Measurements from ENCODE around the gene OR2G2. TPM values are rescaled to one million over a fixed set of nuclear protein-coding genes. Genes with fewer than 3 reads are reported as not detected.

OR2G2 gene, protein sequence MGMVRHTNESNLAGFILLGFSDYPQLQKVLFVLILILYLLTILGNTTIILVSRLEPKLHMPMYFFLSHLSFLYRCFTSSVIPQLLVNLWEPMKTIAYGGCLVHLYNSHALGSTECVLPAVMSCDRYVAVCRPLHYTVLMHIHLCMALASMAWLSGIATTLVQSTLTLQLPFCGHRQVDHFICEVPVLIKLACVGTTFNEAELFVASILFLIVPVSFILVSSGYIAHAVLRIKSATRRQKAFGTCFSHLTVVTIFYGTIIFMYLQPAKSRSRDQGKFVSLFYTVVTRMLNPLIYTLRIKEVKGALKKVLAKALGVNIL
- not detected for total RNA-seq
- long read RNA-seq, donor 1 = 0 reads
- long read RNA-seq, donor 2 = 0 reads

DNA sequence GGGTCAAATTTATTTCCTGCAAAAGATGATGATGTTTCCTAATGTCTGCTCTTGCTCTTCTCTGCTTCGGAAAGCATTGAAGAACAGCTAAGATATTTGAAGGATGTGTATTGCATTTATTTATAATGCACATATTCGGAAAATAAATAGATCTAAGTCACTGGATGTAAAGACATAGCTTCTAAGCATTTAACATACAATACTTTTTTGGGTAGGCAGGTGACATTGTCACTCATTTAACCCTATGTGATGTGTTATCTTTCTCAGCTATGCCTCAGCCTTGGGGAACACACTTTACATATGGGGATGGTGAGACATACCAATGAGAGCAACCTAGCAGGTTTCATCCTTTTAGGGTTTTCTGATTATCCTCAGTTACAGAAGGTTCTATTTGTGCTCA is at the start of gene OR2G2:
TSS of gene OR2G2 (plus strand) at position 301 of the 400 bp plus-strand sequence. CDS start at position 301, 0 bp downstream.
- DNase-seq (ENCODE audit: low spot score) = no peak
- intact Hi-C loops (cut with DNase I) = no loop called here

DNA sequence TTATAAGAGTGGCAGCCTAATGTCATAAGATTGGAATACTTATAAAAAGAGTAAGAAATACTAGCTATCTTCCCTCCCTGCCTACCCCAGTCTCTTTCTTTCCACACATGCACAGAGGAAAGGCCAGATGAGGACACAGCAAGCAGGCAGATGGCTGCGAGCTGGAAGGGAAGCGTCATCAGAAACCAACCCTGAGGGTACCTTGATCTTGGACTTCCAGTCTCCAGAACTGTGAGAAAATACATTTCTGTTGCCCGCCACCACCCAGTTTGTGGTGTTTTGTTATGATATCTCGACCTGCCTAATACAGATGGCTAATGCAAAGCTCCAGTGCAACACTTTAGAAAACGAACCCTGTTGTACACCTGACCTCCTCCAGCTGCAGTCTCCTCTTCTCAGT is 49.6 kb upstream of the OR2G2 start:
- no peak for DNase-seq (ENCODE audit: low spot score)
- intact Hi-C loops (cut with DNase I) = no loop called here

DNA sequence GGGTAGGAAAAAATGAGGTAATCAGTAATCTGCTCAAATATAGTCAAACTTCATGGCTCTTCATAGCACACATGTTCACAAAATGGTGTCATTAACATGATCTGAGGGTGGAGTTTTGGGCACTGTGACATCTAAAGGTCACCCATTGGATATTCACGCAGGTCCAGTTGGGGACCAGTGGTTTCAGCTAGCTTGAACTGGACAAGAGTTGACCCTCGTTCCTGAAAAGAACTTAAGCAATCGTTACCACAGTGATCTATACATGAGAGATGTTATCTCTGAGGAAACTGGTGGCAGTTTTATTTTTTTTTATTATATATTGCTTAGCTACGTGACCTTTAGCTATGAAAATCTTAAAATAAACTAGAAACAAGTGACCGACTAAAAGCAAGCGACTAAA is 48.9 kb upstream of the OR2G2 start:
- intact Hi-C loops (cut with DNase I) = no loop called here
- no peak for DNase-seq (ENCODE audit: low spot score)

DNA sequence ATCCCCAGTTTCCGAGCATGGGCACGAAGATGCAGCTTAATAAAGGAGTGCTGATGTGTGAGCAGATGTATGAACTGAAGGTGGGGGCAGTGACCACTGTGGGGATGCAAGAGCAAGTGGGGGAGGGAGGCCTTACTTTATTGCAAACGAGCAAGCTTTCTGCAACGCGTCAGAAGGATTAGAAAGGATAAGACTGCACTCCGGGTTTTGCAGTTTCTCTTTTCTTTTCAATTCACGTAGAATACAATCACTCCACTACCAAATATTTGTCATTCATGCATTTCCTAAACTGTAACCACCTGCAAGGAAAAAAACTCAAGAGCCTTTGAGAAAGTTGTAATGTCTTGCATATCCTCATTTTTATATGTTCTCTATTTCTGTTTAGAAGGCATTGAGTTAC is 47.6 kb upstream of the OR2G2 start:
- intact Hi-C loops (cut with DNase I) = no loop called here
- no peak for DNase-seq (ENCODE audit: low spot score)

DNA sequence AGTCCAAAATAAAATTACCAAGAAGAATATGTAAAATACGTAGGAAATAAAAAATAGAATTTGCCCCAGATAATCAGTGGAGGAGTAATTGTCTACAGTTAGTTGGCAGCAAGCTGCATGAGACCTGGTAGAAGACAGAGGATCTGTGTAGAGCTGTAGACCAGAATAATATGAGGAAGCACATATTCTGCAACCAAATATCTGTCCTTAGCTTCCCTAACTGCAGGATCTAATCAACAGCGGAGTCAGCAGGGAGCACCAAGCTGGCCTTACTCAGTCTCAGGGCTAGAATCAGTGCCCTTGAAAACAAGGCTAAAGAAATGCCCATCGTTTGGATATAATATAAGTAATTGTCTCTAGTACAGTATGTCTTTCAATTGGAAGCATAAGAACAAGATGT is 45.3 kb upstream of the OR2G2 start:
- intact Hi-C loops (cut with DNase I) = no loop called here
- no peak for DNase-seq (ENCODE audit: low spot score)

DNA sequence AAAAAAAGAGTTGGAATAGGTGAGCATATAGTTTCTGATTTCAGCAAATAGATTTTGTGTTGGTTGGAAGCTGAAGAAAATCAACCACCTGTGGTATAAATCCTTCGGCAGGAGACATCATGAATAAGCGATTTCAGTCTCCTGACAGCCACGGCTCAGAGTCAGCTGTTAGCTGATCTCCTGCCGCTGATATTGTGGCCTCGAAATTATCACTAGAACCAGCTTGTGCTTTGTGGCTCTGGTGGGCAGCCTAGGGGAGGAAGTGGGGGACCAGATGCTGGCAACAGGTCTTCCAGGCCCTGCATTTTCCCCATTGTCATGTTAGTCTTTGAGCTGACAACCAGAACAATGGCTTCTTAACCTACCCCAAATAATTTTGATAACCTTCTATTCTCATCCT is 40.1 kb upstream of the OR2G2 start:
- intact Hi-C loops (cut with DNase I) = no loop called here

DNA sequence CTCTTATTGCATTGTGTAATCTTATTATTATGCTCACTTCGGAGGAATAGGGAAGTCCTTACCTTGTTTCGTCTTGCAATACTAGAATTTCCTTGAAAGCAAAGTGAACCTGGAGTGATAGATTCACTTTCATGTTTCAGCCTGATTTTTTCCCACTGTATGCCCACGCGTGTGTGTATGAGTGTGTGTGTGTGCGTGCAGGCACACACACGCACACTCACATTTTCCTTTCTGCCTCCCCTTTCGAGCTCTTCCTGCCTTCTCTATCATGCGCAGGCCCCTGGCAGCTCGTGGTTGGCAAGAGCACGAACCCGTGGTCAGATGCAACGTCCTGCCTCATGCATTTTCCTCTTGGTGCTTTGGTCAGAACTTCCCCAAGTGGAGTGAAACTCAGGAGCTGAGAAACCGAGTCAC is 39.4 kb upstream of the OR2G2 start, which contains the start of gene GCSAML:
TSS of gene GCSAML (plus strand) at position 366 of the 414 bp plus-strand sequence. CDS start 58 bp downstream, outside the sequence.
- intact Hi-C loops (cut with DNase I) = no loop called here
- no peak for DNase-seq (ENCODE audit: low spot score)

More for the DNA sequence above, 40.1 kb upstream of the OR2G2 start:
- DNase-seq (ENCODE audit: low spot score) = no peak

DNA sequence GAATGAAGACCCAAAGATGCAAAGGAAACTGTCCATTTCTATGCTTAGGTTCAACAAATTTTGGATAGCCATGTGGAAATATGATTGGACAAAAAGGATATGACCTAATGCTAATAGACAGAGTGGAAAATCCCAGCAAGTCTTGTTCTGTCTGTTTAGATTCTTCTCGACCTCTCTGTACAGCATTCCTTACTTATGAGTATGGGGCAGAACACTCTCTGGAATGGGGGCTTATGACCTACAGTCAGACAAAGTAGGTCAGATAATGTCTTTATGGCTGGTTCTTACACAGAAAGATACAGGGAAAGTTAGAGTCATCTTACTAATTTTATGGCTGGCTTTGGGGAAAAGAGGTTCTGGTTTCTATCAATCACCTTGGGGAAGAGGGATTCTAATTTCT is 36.4 kb upstream of the OR2G2 start:
- intact Hi-C loops (cut with DNase I) = no loop called here
- DNase-seq (ENCODE audit: low spot score) = no peak

DNA sequence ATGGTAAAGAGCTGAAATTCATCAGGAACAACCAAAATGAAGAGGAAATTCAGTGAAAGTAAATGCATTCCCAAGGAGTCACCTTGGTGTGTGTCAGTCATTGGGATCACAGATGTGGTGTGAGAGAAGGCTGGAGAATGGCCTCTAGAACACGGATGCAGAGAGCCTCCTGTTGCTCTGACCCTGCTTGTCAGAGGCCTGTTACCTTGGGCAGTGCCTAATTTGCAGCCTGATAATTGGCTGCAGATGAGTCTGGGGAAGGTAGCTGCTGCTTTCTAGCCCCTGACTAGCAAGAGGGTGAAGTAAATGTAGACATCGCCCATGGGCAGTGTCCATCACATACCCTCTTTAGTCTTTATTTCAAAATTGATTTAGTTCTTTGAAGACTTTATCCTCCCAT is 35.9 kb upstream of the OR2G2 start:
- no peak for DNase-seq (ENCODE audit: low spot score)
- intact Hi-C loops (cut with DNase I) = no loop called here

DNA sequence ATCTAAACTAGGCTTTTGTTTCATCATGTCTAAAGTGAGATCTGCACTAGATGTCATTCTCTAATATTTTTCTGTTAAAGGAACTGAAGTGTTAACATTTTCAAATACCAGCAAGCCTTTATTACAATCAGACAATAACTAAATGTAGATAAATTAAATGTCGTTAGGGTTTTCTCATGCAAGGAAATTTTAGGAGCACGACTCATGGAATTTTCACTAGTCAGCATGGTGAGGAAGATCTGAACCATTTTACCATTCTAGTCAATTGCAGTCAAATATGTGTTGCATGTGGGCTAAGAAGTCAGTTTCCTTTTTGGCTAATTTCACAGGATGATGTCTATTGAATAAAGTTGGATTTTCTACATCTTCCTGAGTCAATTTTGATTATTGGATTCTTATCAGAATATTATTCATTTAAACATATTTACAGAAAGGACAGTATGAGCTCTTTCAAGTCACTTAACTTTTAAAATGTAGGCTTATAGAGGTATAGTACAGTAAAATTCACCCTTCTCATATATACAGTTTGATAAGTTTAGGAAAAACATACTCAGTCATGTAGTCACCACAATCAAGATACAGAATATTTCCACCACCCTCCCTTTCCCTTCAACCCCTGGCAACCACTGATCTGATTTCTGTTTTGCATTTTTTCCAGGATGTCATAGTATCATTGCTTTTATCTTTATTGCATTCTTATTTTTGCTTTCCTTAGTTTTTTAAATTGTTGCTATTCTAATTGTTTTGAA is 30.1 kb upstream of the OR2G2 start:
- intact Hi-C loops (cut with DNase I) = no loop called here

DNA sequence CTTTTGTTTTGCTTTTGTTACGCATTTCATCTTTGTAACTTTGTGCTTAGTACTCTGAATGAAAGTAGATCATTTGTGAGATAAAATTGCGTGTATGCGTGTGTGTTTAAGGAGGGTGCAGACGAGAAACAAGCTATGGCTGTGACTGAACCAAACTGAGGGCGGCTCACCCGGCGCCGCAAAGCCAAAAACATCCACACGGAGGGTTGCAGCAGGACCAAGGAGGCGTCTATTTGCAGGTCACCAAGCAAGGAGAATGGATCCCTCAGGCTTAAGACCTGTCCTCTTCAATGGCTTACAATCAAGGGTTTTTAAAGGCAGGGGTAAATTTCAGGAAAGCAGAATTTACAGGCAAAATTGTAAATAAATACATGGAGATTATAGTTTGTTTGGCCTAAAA is 26.4 kb upstream of the OR2G2 start:
- no peak for DNase-seq (ENCODE audit: low spot score)
- intact Hi-C loops (cut with DNase I) = no loop called here

More for the DNA sequence above, 30.1 kb upstream of the OR2G2 start:
- DNase-seq (ENCODE audit: low spot score) = no peak

DNA sequence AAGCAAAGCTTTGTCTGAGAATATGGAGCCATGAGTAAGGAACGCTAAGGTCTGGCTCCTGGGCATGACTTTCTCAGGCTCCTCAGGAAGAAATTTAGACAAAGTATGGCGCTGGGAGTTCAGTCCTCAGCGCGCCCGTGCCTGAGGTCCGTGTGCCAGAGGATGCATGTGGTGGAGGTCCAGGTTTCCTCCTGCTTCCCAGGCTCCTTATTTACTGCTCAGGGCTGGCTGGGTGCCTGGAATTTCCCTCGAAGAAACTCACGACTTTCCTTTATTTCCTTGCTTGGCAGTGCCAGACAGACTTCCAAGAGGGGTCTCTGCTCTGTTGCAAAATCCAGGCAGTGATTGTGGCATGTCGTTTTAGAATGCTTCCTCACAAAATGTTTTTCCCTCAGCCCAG is 26.0 kb upstream of the OR2G2 start:
- intact Hi-C loops (cut with DNase I) = no loop called here
- no peak for DNase-seq (ENCODE audit: low spot score)

DNA sequence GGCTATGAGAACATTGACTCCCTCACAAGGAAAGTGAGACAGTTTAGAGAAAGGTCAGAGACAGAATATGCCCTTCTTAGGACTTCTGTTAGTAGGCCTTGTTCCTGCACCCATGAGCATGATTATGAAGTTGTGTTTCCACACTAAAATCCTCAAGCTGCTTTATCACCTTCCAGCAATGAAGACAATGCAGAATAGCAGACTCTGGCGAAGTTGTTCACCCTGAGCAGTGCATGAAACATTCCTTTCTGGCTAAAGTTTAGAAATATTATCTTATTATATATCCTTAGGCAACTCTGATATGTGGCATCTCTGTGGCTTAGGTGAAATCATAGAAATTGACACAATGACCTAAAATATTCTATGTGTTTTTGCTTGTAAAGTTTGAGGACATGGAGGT is 13.9 kb upstream of the OR2G2 start:
- intact Hi-C loops (cut with DNase I) = no loop called here
- no peak for DNase-seq (ENCODE audit: low spot score)

DNA sequence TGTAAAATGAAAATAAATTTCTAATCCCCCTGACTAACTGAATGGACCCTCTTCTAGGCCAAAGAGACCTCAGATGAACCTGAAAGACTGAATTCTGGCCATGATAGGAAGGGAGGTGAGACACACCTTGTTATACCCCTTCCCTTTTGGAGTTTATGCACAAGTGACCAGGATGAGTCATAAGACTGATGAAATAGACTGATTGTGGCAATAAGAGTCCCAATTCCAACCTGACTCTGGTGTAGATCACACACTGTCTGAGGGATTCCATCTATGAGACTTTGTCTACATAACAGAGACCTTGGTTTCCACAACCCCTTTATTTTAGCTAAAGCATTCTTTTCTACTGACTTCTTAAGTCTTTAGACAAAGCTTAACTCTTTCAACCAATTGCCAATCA is 13.5 kb upstream of the OR2G2 start:
- intact Hi-C loops (cut with DNase I) = no loop called here

DNA sequence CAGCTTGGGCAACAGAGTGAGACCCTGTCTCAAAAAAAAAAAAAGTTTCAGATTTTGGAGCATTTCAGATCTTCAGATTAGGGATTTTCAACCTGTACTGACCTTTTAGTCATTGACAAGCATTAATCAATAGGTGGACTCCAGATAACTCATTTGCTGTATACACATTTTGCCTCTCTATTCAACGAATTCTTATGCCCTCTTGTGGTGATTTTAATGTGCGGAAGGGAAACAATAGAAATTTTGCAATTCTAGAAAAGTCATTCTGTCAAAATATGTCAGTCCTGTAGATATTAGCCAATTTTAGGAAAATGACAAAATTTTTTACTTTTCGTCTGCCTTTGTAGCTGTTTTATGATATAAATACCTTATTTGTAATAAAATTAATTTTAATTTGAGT is 11.6 kb upstream of the OR2G2 start:
- no peak for DNase-seq (ENCODE audit: low spot score)
- intact Hi-C loops (cut with DNase I) = no loop called here

More for the DNA sequence above, 13.5 kb upstream of the OR2G2 start:
- no peak for DNase-seq (ENCODE audit: low spot score)

DNA sequence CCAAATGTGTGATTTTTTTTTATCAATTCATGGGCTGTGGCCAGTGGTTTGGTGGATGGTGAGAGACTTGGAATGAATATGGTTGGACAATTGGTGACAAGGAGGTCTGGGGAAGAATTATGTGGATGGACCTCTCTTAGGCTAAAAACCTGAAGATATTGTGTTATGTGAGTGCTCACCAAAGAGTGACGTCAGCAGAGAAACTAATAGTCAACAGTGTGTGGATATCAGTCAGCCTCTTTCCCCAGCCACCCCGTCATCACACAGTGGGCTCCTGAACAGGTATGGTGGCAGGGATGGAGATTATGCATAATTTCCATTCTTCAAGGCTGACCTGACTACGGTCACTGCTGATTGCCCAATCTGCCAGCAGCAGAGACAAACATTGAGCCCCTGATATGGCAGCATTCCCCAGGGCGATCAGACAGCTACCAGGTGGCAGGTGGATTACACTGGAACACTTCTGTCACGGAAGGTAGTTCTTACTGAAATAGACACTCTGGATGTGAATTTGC is 9.2 kb upstream of the OR2G2 start:
- intact Hi-C loops (cut with DNase I) = no loop called here
- DNase-seq (ENCODE audit: low spot score) = no peak

DNA sequence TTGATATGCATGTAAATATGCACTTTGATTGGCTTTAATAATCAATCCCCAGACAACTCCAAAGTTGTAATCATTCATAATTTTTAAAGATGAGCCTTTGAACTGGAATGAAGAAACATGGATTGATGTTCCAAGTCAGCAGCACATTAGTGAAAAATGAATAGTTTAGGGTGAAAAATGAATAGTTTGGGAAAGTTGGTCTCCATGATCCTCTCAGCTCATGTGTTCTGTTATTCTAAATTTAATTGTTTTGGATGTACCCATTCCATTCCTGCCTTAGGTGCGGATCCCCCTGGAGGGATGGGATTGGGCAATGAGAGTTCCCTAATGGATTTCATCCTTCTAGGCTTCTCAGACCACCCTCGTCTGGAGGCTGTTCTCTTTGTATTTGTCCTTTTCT is 17.1 kb downstream of the OR2G2 start, which contains the start of gene OR2G3:
TSS of gene OR2G3 (plus strand) at position 301 of the 400 bp plus-strand sequence. CDS start at position 301, 0 bp downstream.
- intact Hi-C loops (cut with DNase I) = no loop called here
- DNase-seq (ENCODE audit: low spot score) = no peak

DNA sequence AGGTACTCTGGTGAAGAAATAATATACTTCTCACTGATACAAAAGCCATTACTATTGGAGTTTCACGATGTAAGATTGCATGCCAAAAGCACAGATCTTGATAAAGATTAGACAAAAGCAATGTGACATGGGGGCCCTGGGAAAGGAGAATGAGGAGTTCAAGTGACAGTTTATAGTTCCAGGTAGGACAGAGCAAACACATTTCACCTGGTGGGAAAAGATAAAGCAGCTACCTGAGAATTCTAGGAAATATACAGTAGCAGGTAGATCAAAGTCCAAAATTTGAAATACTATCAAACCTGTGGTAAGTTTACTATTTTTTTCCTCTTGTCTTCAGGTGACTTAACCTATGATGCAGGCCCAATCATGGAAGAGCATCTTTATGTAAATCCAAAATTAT is 25.2 kb downstream of the OR2G2 start:
- intact Hi-C loops (cut with DNase I) = no loop called here

DNA sequence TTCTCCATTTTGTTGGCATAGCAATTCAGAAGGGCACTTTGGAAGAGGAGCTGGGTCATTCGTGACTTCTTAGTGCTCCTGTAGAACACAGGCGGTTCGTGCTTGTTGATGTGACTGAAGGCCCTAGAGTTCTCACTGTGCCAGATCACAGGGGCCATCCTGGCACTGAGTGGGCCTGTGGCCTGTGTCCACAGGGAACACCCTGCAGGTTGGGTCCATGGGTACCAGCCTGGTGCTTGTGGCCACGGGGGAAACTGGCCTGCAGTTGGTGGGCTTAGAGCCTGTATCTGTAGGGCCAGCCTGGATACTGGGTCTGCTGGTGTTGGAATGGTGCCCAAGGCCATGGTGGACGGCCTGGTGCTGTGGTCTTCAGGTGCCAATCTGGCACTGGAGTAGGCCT is 26.5 kb downstream of the OR2G2 start:
- intact Hi-C loops (cut with DNase I) = no loop called here
- DNase-seq (ENCODE audit: low spot score) = no peak

More for the DNA sequence above, 25.2 kb downstream of the OR2G2 start:
- DNase-seq (ENCODE audit: low spot score) = no peak

DNA sequence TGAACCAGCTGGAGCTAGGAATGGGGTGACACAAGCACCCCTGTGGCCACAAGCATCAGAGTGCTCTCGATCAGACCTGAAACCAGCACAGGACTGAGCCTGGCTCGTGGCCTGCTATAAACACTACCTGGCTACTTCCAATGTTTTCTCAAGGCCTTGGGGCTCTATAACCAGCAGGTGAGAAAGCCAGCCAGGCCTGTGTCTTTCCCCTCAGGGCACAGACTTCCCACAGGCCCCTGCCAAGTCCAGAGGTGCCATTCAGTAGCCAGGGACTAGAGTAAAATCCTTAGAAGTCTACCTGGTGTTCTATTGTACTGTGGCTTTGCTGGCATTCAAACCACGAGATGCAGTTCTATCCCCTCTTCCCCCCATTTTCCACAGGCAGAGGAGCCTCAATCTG is 39.8 kb downstream of the OR2G2 start:
- DNase-seq (ENCODE audit: low spot score) = no peak
- intact Hi-C loops (cut with DNase I) = no loop called here

Data from posterior vena cava (tissue), 2 donors.